WTC11 (cell line): ENCODE measurements around the gene VTI1A.

Source experiments
- CTCF ChIP-seq: fragments of 200-600 bp; IDR thresholded peaks from 2 replicates; pipeline ENCODE4 v1.8.0; 2022; ENCODE audit warnings: antibody characterized with exemption
- NR1H2 ChIP-seq: sonication (generic); formaldehyde crosslinking; IDR thresholded peaks from 2 replicates; pipeline ENCODE4 v1.9.0; 2021; ENCODE audit warnings: mild to moderate bottlenecking, moderate library complexity, missing genetic modification reagents
- USF2 ChIP-seq: sonication (generic); formaldehyde crosslinking; IDR thresholded peaks from 2 replicates; pipeline ENCODE4 v1.8.1; 2023; ENCODE audit warnings: mild to moderate bottlenecking, missing genetic modification reagents, moderate library complexity

DNA sequence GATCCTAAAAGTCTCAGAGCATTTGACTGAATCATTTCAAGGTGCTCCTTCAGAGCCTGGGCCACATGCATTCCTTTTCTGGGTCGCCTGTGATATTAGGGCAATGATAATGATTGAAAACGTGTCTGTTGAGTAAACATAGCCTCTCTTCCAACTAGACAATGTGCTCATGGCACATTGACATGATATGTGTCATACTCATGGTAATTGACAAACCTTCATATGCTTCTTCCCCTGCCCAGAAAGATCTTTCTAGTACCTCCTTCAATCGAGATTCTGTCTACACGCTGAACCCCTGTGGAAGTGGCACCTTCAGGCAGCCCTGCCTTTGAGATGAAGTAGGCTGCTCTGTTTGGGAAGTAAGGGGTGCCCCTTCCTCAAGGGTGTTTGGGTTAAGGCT is 404.2 kb downstream of the VTI1A start:
- TF ChIP-seq CTCF: no peak
- no peak for TF ChIP-seq NR1H2 (CRISPR knock-in tag)
- TF ChIP-seq USF2 (CRISPR knock-in tag): no peak
